Activated T-cell treated with anti-CD3 and anti-CD28 coated beads, Interleukin-2, amount 50 U/mL, for 1 hour (primary cell): Measurements from ENCODE around the gene KCNQ1.
"Not testable (repeated sequence)": the region's sequence is repeated elsewhere in the genome, so short reads cannot be mapped to it uniquely, and the experiment has no call there.

Source experiments
- DNase-seq: peaks from one replicate; pipeline ENCODE4 v3.0.0-alpha.2; 2020

The KCNQ1 gene

GRCh38 chr11:2477936-2478335, 33.1 kb downstream of the KCNQ1 start:
- no peak for DNase-seq

GRCh38 chr11:2480067-2480873, 35.5 kb downstream of the KCNQ1 start:
- DNase-seq = not testable (repeated sequence)

GRCh38 chr11:2480874-2481220, 36.0 kb downstream of the KCNQ1 start:
- no peak for DNase-seq

GRCh38 chr11:2481253-2481652, 36.4 kb downstream of the KCNQ1 start:
- no peak for DNase-seq

GRCh38 chr11:2482204-2482603, 37.4 kb downstream of the KCNQ1 start:
- no peak for DNase-seq

- DNase-seq = no peak
Observed at GRCh38 chr11:2482745-2483144, 37.9 kb downstream of the KCNQ1 start.

GRCh38 chr11:2483426-2483825, 38.6 kb downstream of the KCNQ1 start:
- no peak for DNase-seq

GRCh38 chr11:2484576-2485125, 39.8 kb downstream of the KCNQ1 start:
- no peak for DNase-seq

- no peak for DNase-seq
Observed at GRCh38 chr11:2488004-2488403, 43.2 kb downstream of the KCNQ1 start.

GRCh38 chr11:2489083-2489482, 44.3 kb downstream of the KCNQ1 start:
- DNase-seq = no peak

GRCh38 chr11:2497951-2498350, 53.1 kb downstream of the KCNQ1 start:
- DNase-seq = not testable (repeated sequence)

- no peak for DNase-seq
Observed at GRCh38 chr11:2498750-2499149, 53.9 kb downstream of the KCNQ1 start.

GRCh38 chr11:2507212-2507901, 62.5 kb downstream of the KCNQ1 start:
- DNase-seq = no peak

- DNase-seq = peak; percentile 9
Observed at GRCh38 chr11:2507945-2508749, 63.3 kb downstream of the KCNQ1 start.

- DNase-seq = no peak
Observed at GRCh38 chr11:2508793-2509192, 64.0 kb downstream of the KCNQ1 start.

GRCh38 chr11:2509481-2510001, 64.7 kb downstream of the KCNQ1 start:
- DNase-seq = peak; percentile 7

GRCh38 chr11:2510626-2511402, 66.0 kb downstream of the KCNQ1 start:
- no peak for DNase-seq

GRCh38 chr11:2511421-2512369, 66.9 kb downstream of the KCNQ1 start:
- DNase-seq = peak; percentile 8

- DNase-seq = peak; percentile 10
Observed at GRCh38 chr11:2512431-2513407, 67.9 kb downstream of the KCNQ1 start.

- DNase-seq = peak; percentile 12
Observed at GRCh38 chr11:2513441-2513840, 68.6 kb downstream of the KCNQ1 start.
